SIG-M5 (cell line): Measurements from ENCODE around the gene CLSTN2.

Source experiments
- DNase-seq: peaks from one replicate; lab custom pipeline; 2025; lab: John Stamatoyannopoulos, UW

Gene CLSTN2

DNA sequence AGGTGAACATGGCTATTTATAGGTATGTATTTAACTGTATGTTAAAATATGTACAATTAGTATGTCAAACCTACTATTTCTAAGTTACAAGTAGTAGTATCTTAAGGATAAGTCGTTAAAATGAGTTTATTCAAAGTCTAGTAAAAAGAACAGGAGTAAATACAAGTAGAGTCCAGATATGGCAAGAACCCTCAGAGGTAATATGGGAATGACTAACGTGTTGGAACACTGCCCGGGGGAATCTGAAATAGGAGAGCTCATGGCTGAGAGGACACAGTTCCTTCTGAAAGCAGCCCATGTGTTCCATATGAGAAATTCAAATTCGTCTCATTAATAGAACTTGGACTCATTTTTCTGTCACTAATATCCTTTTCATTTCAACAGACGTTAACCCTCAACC lies 158.8 kb downstream of the CLSTN2 start:
- DNase-seq = no peak

DNA sequence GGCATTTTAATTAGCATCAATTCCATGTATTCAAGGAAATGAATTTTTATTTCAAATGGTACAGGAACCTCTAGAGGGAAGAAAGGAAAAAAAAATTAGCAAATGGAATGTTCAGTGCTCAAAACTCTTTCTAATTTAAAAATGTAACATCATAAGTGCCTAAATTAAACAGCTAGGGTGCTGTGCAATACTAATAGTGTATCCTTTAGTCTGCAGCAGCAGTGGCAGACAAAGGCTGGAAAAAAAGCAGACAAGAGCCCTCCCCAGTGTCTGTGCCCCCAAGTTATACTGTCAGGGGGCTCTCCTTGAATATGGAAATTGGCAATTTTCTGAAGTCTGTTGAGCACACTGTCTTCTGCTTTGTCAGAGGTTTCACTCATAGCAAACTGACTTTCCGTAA lies 159.5 kb downstream of the CLSTN2 start:
- DNase-seq = no peak

GRCh38 chr3:140096037-140096436 lies 161.1 kb downstream of the CLSTN2 start:
- no peak for DNase-seq

DNA sequence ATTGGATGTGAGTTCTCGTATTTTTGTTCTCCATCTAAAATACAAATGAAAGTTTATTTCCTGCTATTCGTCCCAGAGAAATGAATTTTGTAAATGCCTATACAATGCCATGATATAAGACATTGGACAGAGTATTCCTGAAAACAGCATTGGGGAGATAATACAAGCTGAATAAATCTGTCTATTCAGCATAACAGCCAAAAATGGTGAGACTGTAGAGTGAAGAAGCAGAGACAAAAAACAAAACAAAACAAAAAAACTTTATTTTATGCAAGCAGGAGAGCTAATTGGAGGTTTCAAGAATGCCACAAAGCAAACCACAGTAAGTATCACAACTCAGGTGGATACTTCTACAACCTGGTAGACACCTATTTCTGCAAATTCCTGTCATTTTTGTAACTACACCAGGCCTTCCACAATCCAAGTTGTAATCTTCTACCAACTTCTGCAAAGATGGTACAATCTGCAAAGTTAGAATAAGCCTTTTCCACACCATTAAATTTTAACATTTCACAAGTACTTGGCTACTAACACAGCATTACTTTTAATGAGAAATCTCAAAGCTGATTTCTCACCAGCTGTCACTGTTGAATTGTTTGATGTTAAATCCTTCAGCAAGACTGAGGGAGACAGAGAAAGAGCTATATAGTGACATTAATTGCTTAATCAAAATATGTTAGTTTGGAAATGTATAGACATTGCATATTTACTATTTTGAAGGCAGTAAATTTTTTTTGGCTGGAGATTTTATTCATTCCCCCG lies 163.1 kb downstream of the CLSTN2 start:
- DNase-seq = no peak

DNA sequence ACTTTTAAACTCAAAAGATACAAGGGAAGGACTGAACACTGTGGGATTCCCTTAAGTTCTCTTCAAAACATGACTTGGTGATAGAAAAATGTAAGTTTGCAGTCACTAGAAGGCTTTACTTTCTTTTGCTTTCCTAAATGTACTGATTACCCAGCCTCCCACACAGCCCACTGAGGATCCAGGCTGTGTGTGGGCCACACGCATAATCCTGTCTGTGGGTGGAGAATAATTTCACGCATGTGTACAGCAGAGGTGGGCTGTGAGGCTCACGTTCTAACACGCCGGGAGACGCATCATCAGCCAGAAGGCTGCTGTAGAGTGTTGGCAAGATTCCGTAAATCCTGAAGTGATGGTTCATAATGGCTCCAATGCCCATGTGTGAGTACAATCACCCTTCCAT lies 165.5 kb downstream of the CLSTN2 start:
- no peak for DNase-seq

DNA sequence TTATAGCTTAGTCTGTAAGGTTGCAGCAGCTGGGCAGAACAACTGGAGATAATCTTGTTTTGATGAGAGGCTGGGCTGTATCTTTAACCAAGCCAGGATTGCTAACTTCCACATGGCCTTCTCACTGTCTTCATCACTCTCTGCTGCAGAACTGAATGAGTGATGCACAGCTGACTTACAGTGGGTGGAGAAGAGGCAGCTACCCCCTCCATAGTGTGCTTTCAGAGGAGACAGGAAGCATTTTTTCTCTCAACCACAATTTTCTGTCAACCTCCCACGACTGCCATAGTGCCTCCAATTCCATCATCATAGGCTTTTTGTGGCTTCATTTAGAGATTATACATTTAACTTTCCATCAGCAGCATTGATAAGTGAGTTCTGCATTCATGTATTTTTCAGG lies 168.2 kb downstream of the CLSTN2 start:
- no peak for DNase-seq

DNA sequence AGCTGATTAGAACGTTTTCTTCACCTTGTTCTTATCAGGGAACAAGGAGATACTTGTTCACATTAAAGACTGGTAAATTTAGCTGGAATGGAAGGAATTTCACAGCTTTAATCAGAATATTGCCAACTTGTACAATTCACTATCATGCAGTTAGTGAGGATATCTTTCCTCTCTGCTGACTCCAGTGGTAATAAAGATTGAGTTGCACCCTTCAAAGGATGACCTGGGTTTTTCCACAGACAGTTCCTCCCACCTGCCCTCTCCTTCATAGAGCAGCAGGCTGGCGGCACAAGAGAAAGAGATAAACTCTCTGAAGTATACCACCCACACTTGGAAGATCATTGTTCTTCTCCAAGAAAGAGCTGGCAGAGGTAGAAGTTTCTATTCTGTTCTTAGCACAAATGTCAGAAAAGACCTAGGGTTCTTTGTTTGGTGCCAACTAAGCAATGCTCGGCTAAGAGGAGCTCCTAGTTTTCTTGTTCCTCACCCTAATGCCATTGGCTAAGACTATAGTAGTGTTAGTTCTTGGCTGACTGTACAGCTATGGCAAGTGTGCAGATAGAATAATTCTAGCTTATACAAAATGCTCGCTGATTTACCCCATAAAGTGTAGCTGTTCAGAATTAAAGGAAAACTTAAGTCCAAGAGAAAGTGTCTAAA lies 169.1 kb downstream of the CLSTN2 start:
- no peak for DNase-seq

- no peak for DNase-seq
Observed at GRCh38 chr3:140113996-140114788, 179.2 kb downstream of the CLSTN2 start.

- DNase-seq = no peak
Observed at GRCh38 chr3:140114789-140115080, 179.8 kb downstream of the CLSTN2 start.

DNA sequence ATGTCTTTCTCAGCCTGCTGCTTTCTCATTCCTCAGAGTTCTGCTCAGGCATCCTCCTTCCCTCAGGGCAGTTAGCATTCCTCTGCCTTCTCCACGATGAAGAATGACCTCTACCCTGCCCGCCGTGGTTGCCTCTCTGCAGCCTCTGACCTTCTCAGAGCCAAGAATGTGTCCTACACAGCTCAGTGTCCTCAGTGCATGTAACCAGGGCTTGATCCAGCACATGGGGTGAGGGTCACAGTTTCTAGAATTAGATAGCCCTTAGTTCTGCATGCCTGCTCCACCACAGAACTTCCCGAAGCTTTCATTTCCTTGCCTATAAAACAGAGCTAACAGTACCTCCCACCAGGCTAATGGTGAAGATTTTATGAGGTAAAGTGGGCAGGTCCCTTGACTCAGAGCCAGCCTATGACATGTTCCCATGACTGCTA lies 182.1 kb downstream of the CLSTN2 start:
- DNase-seq = no peak

GRCh38 chr3:140122183-140122582 lies 187.2 kb downstream of the CLSTN2 start:
- DNase-seq = no peak

DNA sequence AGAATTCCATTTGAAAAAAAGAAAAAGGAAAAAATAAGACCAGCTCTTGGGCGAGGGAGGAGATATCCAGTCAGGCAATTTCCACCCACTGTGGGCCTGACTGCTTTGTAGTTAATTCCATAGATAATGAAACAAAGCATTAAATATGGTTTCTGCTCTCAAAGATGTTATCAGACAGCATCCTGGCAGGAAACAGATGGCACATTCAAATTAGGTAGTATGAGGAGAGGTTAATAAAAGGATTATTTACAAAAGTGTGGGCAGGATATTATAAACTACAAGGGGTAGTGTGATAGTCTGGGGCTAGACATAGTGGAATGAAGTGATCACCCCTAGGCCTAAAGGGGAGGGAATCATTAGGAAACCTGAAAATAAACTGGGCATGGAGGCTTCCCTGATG lies 193.2 kb downstream of the CLSTN2 start:
- DNase-seq = no peak

DNA sequence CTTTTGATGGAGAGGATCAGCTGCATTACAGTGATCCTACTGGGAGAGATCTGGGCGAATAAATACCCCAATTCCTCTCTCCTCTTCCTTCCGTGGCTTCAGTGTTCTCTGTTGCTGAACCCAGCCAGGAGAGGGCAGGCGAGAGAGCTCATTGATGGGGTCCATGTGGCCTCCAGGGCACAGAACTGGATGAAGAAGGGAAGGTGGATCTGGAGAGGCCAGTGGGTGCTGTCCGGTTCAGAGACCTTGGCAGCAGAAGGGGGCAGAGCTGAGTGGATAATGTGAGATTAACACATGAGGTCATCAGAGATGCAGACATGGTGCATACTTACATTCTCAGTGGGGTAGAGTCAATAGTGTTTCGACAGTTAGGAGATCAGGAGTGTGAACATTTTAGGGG lies 193.6 kb downstream of the CLSTN2 start:
- DNase-seq = no peak

- DNase-seq = no peak
Observed at GRCh38 chr3:140129768-140130284, 194.8 kb downstream of the CLSTN2 start.

DNA sequence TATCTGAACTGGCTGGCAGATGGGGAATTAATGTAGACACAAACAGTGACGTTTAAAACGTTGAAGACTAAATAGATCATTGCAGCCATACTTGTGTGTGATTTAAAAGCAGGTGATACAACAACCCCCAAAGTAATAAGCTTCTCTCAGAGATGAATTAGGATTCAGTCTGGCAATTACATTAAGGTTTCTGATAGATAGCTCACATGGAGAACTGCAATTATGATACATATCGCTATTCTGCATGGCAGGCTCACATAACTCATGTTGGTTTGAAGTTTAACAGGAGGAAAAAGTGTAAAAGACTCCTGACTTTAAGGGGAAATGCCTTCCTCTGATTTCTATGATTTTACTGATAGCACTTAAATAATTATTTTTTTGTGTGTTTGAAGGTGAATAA lies 196.9 kb downstream of the CLSTN2 start:
- no peak for DNase-seq

DNA sequence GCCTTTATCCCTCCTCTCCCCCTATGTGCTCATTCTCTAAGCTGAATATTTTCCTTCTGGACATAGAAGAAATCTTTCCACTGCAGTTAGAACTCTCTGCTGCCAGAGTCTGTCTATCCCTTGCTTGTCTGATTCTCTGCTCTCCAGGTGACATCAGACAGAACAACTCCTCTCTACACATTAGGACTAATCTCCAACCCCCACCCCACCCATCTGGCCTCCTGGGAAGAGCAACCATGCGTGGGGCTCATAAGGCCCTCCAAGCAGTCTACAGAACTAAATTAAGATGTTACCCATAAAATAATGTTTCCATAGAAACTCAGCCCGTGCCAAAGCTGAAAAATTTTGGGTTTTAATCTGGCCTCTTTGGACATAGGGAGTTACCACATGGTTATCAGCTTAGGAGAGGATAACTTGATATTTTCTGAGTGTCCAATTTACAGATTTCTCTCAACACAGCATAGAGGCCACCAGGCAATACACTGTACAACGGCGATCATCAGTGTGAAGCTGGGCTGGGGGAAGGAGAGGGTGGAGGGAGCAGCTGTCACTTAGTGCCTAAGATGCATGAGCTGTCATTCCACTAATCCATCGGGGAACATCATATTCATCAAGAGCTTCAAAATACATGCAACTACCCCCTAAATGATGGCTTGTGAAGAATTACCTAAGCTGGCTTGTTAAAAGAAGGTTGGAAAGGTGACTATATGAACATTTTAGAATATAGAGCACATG lies 199.4 kb downstream of the CLSTN2 start:
- no peak for DNase-seq

DNA sequence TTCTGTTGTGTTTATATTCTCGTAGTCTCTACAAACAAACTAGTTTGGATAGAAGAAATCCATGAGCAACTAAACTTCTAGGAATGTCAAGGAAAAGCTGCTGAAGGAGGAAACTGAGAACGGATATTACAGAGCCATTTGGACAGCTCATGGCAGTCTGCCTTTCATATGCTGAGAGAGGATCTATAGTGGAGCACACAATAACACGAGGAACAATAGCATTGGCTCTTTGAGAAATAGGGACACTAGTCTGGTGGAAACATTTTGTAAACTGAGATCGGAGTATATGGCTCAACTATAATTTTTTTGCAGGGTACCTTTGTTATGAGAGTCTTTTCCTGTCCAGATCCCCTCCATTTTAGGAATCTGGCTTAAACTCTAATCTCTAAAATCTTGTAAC lies 200.5 kb downstream of the CLSTN2 start:
- no peak for DNase-seq

- DNase-seq = no peak
Observed at GRCh38 chr3:140143367-140144069, 208.5 kb downstream of the CLSTN2 start.

DNA sequence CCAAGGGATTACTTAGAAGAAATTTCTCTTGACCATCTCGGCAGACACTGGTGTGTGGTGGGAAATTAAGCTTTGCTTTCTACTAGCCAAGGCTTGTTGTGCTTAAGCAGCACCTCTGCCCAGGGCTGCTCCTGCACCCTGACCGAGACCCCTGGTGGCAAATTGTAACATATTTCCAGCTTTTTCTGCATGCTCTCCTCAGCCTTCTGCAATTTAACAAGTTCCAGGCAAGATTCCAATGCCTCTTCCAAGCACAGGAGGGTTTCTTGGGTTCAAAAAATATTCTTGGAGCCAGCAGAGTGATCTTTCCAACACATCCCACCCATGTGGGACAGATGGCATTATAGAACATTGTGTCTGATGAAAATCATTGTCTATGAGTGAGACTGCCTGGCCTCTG lies 210.5 kb downstream of the CLSTN2 start:
- no peak for DNase-seq

GRCh38 chr3:140146668-140147067 lies 211.7 kb downstream of the CLSTN2 start:
- no peak for DNase-seq

DNA sequence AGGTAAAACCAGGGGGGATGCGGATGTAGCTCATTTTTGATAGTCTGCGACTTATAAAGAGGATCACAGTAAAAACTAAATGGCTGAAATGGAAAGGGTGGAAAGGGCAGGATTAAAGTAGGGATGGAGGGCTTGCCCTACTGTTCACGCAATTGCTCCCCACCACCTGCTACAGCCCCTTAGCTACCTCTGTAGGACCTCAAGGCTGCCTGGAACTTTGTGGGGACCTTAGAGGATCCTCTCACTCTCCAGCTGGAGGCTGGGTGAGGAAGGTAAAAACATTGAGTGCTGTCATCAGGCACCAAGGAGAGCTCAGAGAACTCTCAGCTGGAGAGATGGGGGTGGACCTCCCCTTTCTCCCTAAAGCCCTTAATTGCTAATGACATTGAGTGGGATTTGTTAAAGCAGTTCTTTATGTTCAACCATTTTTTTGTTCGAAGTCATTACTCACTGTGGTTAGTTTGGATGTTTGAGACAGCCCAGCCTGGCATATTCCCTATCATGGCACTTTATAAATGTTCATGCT lies 213.0 kb downstream of the CLSTN2 start:
- DNase-seq = no peak
